ENCODE measurements around the gene TSPAN15. TPM values are rescaled to one million over a fixed set of nuclear protein-coding genes. Genes with fewer than 3 reads are reported as not detected.
"Not testable (repeated sequence)": the region's sequence is repeated elsewhere in the genome, so short reads cannot be mapped to it uniquely, and the experiment has no call there.

Gene TSPAN15
- polyA plus RNA-seq, 6 donors from 2014 or later: 0.16 TPM; not detected in 5

DNA sequence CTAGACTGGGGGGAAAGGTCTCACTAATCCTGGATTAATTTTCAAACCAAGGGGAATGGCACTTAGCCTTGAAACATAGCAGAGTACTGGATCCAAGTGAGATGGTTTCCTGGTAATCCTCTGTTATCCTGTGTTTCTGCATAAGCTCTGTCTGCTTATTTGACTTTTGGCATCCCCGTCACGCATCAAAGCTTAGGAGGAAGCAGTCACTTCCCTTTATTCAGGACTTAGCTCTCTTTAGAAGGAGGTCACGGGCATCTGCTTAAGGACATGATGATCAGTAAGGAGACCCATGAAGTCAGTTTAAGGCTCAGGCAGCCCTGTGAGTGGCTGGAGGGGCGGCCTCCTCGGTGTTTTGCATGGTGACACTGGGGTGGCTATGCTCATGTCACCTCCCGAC is 30.0 kb downstream of the TSPAN15 start:
- Mint-ChIP-seq H3K4me3 (no peak overlapping the region), H3K27me3 (peaks cover 0 to 9% (median 8%) of the 10 kb centered on the region in 3 donors), H3K9me3 (no peaks in the 10 kb centered on the region), H3K27ac (peak overlapping the region in 2 of 6 donors; percentile 78), H3K4me1 (peaks cover 11 to 12% (median 12%) of the 10 kb centered on the region in 3 donors), H3K36me3 (peaks cover 0 to 4% of the 10 kb centered on the region in 2 donors)
- ATAC-seq (ENCODE audit: low read depth in 2 of 2) (peak; percentile 60 to 64), DNase-seq (peak; percentile 5)

DNA sequence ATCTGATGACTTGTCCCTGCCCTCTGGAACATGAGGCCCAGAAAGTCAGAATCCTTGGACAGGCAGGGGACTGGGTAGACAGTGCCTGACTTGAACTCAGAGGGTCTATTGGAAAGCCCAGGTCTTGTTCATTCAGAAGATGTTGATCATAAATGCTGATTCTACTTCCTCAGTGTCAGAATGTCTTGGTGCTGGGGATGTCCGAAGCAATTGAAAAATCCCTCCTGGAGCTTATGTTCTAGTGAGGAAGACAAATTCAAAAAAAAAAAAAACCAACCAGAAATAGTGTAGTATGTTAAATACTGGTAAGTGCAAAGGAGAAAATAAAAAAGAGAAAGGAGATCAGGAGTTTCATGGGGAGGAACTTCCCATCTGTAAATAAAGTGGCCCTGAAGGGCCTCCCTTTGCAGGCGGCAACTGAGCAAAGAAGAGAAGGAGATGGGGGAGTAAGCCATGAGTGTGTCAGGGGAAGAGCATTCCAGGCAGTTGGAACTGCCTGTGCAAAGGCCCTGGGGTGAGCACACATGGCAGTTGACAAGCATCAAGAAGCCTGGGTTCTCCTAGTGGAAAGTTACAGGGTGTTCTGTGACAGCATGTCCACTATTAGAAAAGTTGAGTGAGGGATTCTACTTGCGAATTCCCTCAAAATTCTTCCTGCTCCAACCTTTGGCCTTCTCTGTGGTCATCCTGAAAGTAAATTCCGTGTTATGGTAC is 30.7 kb downstream of the TSPAN15 start:
- Mint-ChIP-seq H3K27ac (peak overlapping the region in 2 of 6 donors; percentile 45 to 78), H3K9me3 (peaks cover 0 to 2% (median 0%) of the 10 kb centered on the region in 7 donors), H3K4me3 (no peak overlapping the region), H3K27me3 (peaks cover 0 to 8% (median 8%) of the 10 kb centered on the region in 3 donors), H3K4me1 (peaks cover 11 to 12% (median 12%) of the 10 kb centered on the region in 3 donors), H3K36me3 (peaks cover 0 to 4% of the 10 kb centered on the region in 2 donors)
- ATAC-seq (ENCODE audit: low read depth in 2 of 2) (no peak), DNase-seq (no peak)

DNA sequence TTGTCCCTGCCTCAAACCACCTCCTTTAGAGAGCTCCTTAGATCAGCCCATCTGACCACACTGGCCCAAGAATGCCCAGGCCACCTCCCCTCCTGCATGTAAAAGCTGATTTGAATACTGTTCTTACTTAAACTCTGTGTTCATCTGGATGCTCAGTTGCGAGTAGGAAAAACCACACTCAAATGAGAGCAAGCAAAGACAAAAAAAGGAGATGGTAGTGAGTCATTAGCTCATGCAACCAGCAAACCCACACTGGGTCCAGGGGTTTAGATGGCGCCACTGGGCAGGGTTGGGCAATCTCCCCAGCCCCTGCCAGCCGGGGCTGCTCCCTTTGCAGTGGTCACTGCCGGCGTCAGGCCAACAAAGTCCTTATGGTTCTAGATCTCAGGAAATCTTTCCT is 32.7 kb downstream of the TSPAN15 start:
- H3K4me1 Mint-ChIP-seq: peaks cover 11 to 12% (median 12%) of the 10 kb centered on the region in 3 donors
- H3K4me3 Mint-ChIP-seq: no peak overlapping the region
- peak overlapping the region in 2 of 6 donors; percentile 52 to 53 for H3K27ac Mint-ChIP-seq
- peaks cover 8 to 10% of the 10 kb centered on the region in 2 donors for H3K36me3 Mint-ChIP-seq
- peaks cover 0 to 8% (median 8%) of the 10 kb centered on the region in 3 donors for H3K27me3 Mint-ChIP-seq
- DNase-seq (no peak), ATAC-seq (ENCODE audit: low read depth in 2 of 2) (no peak)
- peaks cover 5 to 21% (median 12%) of the 10 kb centered on the region in 7 donors for H3K9me3 Mint-ChIP-seq

DNA sequence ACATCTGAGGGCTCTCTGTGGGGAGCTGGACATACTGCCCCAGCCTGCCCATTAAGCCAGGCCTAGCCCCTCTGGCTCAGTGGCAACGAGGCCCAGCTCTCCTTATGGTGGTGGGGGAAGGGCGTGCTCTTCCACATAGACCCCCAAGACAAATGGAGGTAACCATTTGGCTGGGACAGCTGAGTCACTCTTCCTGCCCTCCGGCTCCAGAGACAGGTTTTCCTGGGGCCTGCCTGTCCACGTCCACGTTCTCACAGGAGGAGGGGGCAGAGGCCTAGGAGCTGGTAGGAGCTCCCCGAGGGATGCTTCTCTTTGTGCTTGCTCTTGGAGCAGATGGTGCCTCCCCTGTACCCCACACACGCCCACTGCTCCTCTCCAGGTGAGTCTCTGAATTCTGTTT is 33.5 kb downstream of the TSPAN15 start:
- Mint-ChIP-seq H3K9me3 (peaks cover 5 to 27% (median 14%) of the 10 kb centered on the region in 7 donors), H3K4me1 (peaks cover 11 to 12% (median 12%) of the 10 kb centered on the region in 3 donors), H3K4me3 (peak overlapping the region in 1 of 8 donors; percentile 53), H3K27me3 (peaks cover 0 to 8% (median 8%) of the 10 kb centered on the region in 3 donors), H3K36me3 (peaks cover 8 to 10% of the 10 kb centered on the region in 2 donors), H3K27ac (no peak overlapping the region)
- DNase-seq (no peak), ATAC-seq (ENCODE audit: low read depth in 2 of 2) (no peak)

DNA sequence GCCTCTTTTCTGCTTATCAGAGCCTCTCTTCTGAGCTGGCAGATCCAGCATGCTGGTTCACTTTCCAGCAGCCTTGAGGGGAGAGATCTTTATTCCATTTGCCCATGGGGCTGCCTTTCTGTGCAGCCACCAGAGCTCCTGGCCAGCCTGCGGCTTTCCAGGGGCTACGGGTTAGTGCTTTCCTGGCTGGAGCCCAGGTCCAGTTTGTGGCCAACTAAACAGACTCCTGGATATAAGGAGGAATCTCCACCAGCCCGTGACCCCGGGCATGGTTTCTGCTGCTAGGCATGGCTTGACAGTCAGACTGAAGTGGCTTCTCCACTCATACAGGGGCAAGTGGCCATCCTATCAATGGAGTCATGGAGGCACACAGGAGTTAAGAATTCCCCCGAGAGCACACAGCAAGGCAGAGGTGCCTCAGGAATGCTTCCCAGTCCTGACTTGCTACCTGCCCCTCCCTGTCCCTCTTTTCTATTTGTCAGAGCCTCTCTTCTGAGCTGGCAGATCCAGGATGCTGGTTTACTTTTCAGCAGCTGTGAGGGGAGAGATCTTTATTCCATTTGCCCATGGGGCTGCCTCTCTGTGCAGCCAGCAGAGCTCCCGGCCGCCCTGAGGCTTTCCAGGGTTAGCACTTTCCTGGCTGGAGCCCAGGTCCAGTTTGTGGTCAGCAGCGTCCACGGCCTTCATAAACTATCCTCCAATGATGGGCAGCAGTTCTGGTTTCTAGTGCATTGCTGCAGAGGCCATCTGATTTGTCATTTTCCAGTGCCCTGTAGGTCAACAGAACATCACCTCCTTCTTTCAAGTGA is 35.9 kb downstream of the TSPAN15 start:
- DNase-seq: no peak
- ATAC-seq (ENCODE audit: low read depth in 2 of 2): no peak
- Mint-ChIP-seq H3K9me3 (peaks cover 5 to 28% (median 14%) of the 10 kb centered on the region in 7 donors), H3K4me1 (peaks cover 0 to 3% (median under 1%) of the 10 kb centered on the region in 3 donors), H3K27me3 (peaks cover 0 to 8% (median 8%) of the 10 kb centered on the region in 3 donors), H3K27ac (no peak overlapping the region), H3K36me3 (peaks cover 5 to 10% of the 10 kb centered on the region in 2 donors), H3K4me3 (no peak overlapping the region)

DNA sequence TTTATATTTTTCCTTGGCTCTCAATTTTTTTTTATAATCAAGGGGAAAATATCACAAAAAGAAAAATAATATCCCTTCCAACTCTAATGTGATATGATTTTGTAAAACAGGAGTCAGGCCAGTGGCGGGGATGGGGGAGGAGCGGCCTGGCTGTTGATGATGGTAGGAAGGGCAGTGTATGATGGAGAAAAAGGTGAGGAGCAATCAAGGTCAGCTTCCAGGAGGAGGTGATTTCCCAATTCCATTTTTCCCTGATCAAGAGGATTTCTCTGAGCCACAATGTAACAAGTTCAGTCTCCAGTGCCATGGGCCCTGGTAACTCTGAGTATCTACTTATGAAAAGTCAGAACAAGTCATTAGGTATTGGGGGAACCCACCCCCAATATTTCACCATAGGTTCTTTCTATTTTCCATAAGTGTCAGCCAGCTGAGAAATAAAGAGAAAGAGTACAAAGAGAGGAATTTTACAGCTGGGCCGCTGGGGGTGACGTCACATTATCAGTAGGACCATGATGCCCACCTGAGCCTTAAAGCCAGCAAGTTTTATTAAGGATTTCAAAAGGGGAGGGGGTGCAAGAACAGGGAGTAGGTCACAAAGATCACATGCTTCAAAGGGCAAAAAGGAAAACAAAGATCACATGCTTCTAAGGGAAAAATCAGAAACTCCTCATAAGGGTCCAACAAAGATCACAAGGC is 37.0 kb downstream of the TSPAN15 start:
- Mint-ChIP-seq H3K27ac (peak overlapping the region in 1 of 6 donors; percentile 73), H3K4me3 (peak overlapping the region in 2 of 8 donors; percentile 25 to 41), H3K36me3 (peaks cover 5 to 10% of the 10 kb centered on the region in 2 donors), H3K9me3 (peaks cover 5 to 28% (median 14%) of the 10 kb centered on the region in 7 donors)
- not testable (repeated sequence) for DNase-seq; ATAC-seq (ENCODE audit: low read depth in 2 of 2); H3K27me3 Mint-ChIP-seq; H3K4me1 Mint-ChIP-seq

DNA sequence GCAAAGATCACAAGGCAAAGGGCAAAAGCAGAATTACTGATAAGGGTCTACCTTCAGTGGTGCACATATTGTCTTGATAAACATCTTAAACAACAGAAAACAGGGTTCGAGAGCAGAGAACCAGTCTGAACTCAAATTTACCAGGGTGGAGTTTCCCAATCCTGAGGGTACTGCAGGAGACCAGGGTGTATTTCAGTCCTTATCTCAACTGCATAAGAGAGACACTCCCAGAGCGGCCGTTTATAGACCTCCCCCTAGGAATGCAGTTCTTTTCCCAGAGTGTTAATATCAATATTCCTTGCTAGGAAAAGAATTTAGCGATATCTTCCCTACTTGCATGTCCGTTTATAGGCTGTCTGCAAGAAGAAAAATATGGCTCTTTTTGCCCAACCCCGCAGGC is 37.6 kb downstream of the TSPAN15 start:
- not testable (repeated sequence) for H3K27me3 Mint-ChIP-seq; DNase-seq; ATAC-seq (ENCODE audit: low read depth in 2 of 2); H3K4me1 Mint-ChIP-seq
- peak overlapping the region in 1 of 8 donors; percentile 41 for H3K4me3 Mint-ChIP-seq
- peak overlapping the region in 1 of 6 donors; percentile 73 for H3K27ac Mint-ChIP-seq
- peaks cover 5 to 28% (median 14%) of the 10 kb centered on the region in 7 donors for H3K9me3 Mint-ChIP-seq
- H3K36me3 Mint-ChIP-seq: peaks cover 5 to 10% of the 10 kb centered on the region in 2 donors

DNA sequence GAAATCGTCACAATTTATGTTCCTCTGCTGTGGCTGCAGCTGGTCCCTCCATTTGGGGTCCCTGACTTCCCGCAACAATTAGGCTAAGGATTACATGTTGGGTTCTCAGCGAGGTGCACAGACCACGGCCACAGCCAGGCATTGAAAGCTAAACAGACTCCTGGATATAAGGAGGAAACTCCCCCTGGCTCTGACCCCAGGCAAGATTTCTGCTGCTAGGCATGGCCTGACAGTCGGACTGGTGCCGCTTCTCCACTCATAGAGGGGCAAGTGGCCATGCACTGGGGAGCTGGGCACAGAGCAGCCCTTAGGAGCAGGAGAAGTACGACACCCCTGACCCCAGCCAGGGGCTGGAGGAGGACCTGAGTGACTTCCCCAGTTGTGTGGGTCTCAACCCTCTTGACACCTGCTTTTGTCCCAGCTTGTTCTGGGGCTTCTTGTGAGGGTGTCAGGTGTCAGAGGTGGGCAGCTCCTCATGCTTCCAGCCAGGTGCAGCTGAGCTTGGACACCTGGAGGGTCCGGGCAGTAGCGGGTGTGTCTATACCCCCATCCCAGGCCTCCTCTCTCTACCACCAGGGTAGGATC is 38.3 kb downstream of the TSPAN15 start:
- H3K9me3 Mint-ChIP-seq: peaks cover 5 to 28% (median 14%) of the 10 kb centered on the region in 7 donors
- H3K27me3 Mint-ChIP-seq: peaks cover 0 to 8% (median 8%) of the 10 kb centered on the region in 3 donors
- H3K4me1 Mint-ChIP-seq: peaks cover 0 to 3% (median 0%) of the 10 kb centered on the region in 3 donors
- ATAC-seq (ENCODE audit: low read depth in 2 of 2) (no peak), DNase-seq (no peak)
- peaks cover 5 to 10% of the 10 kb centered on the region in 2 donors for H3K36me3 Mint-ChIP-seq
- no peak overlapping the region for H3K4me3 Mint-ChIP-seq
- no peak overlapping the region for H3K27ac Mint-ChIP-seq

DNA sequence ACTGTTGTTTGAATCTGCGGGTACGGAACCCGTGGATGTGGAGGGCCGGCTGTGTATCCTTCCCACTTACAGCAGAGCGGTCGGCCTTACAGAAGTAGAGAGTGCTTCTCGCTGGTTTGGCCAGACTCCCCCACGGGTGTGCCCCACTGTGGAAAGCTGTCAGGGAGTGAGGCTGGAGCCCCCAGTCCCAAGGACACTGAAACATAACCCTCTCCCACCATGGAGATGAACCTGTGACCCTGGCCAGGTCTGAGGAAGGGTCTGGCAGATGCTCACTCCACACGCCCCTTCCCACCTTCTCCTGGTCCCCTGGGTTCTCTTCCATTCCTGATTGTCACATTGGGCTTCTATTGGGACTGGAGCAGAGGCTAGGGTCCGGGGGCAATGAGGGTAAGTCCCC is 39.6 kb downstream of the TSPAN15 start:
- Mint-ChIP-seq H3K9me3 (peaks cover 5 to 28% (median 14%) of the 10 kb centered on the region in 7 donors), H3K27ac (no peak overlapping the region), H3K4me3 (no peak overlapping the region), H3K36me3 (peaks cover 5 to 10% of the 10 kb centered on the region in 2 donors), H3K27me3 (peaks cover 0 to 3% (median 0%) of the 10 kb centered on the region in 3 donors), H3K4me1 (peaks cover 0 to 3% (median 0%) of the 10 kb centered on the region in 3 donors)
- ATAC-seq (ENCODE audit: low read depth in 2 of 2) (no peak), DNase-seq (no peak)

DNA sequence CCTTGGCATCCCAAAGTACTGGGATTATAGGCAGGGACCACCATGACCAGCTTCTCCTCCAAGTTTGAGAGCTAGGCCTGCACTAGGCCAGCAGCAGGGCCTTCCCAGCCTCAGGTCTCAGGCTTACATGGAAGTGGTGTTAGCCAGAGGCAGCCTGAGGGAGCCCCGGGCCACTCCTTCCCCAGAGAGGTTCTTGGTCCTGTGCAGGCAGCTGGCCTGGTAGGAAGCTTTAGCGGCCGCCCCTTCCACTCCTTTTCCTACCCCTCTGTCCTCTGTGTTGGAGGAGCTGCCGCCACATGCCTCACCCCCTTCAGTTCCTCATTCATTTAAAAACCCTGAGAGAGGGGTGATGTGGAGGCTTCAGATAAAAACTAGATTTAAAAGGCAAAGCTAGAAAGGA is 40.3 kb downstream of the TSPAN15 start:
- Mint-ChIP-seq H3K27ac (no peak overlapping the region), H3K27me3 (peaks cover 0 to 6% (median 0%) of the 10 kb centered on the region in 3 donors), H3K36me3 (peaks cover 5 to 10% of the 10 kb centered on the region in 2 donors), H3K4me3 (no peak overlapping the region), H3K4me1 (peaks cover 0 to 3% (median 0%) of the 10 kb centered on the region in 3 donors), H3K9me3 (peaks cover 5 to 28% (median 14%) of the 10 kb centered on the region in 7 donors)
- DNase-seq (no peak), ATAC-seq (ENCODE audit: low read depth in 2 of 2) (no peak)

DNA sequence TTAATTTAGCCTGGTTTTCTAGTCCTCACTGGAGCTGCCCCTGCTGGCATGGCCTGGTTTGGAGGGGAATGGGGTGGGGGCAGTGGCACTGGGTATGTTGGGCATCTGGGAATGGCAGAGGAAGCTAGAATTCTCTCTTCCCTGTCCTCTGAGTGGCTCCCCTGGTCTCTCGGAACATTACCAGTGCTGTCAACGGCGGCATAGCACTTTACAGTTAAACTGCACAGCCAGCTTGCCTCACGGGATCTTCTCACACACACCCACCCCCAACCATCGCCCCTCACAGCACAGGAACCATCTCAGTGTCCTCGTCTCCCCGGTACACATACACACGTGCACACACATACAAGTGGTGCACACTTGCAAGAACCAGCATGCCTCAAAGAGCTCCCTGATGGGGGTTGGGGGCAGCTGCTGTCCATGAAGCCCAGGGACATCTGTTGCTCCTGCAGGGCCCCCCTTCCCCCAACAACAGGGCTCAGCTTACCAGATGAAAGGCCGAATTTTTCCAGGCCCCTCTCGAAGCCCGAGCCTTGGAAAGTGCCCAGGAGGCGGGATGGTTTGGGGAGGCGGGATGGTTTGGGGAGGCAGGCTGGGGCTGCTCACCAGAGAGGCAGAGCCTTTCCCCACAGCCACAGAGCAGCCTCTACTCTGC is 41.0 kb downstream of the TSPAN15 start:
- ATAC-seq (ENCODE audit: low read depth in 2 of 2) (no peak), DNase-seq (no peak)
- Mint-ChIP-seq H3K36me3 (peaks cover 5 to 10% of the 10 kb centered on the region in 2 donors), H3K9me3 (peaks cover 5 to 27% (median 13%) of the 10 kb centered on the region in 7 donors), H3K27ac (no peak overlapping the region), H3K27me3 (peaks cover 0 to 6% (median 0%) of the 10 kb centered on the region in 3 donors), H3K4me1 (peaks cover 0 to 3% (median 0%) of the 10 kb centered on the region in 3 donors), H3K4me3 (no peak overlapping the region)
